ENCODE data around the gene CFAP45.
A peak's percentile ranks its signal among the peaks of the same experiment; 100 is the strongest.
"Not testable (repeated sequence)": the region's sequence is repeated elsewhere in the genome, so short reads cannot be mapped to it uniquely, and the experiment has no call there.

CFAP45 gene

GRCh38 chr1:159922511-159923202, 22.7 kb upstream of the CFAP45 start:
- DNase-seq = peak; percentile 77

GRCh38 chr1:159921700-159922504, 21.9 kb upstream of the CFAP45 start:
- no peak for DNase-seq

GRCh38 chr1:159921251-159921650, 21.3 kb upstream of the CFAP45 start:
- no peak for DNase-seq

- DNase-seq = no peak
Observed at GRCh38 chr1:159920651-159921050, 20.7 kb upstream of the CFAP45 start.

GRCh38 chr1:159920202-159920601, 20.2 kb upstream of the CFAP45 start:
- DNase-seq = no peak

GRCh38 chr1:159919236-159919865, 19.4 kb upstream of the CFAP45 start:
- no peak for DNase-seq

GRCh38 chr1:159918352-159919200, 18.6 kb upstream of the CFAP45 start:
- DNase-seq = no peak

- peak; percentile 66 for DNase-seq
Observed at GRCh38 chr1:159917533-159918351, 17.8 kb upstream of the CFAP45 start.

GRCh38 chr1:159916242-159917051, 16.5 kb upstream of the CFAP45 start:
- no peak for DNase-seq

GRCh38 chr1:159915571-159916241, 15.7 kb upstream of the CFAP45 start:
- no peak for DNase-seq

GRCh38 chr1:159914252-159915018, 14.5 kb upstream of the CFAP45 start:
- DNase-seq = no peak

GRCh38 chr1:159913451-159914192, 13.7 kb upstream of the CFAP45 start:
- DNase-seq = no peak

GRCh38 chr1:159911326-159912070, 11.5 kb upstream of the CFAP45 start:
- no peak for DNase-seq

GRCh38 chr1:159908031-159908940, 8.3 kb upstream of the CFAP45 start:
- no peak for DNase-seq

- no peak for DNase-seq
Observed at GRCh38 chr1:159906960-159907359, 7.0 kb upstream of the CFAP45 start.

GRCh38 chr1:159904036-159904435, 4.1 kb upstream of the CFAP45 start:
- not testable (repeated sequence) for DNase-seq

GRCh38 chr1:159902541-159902940, 2.6 kb upstream of the CFAP45 start:
- no peak for DNase-seq
